H1 (cell line): Measurements from ENCODE around the gene IRF8. TPM values are rescaled to one million over a fixed set of nuclear protein-coding genes. Genes with fewer than 3 reads are reported as not detected.

Experiments used
- CTCF ChIA-PET: fragments of 300-600 bp; sonication (Branson Sonifier 250); formaldehyde crosslinking; loops from one replicate; lab custom pipeline; 2021; ENCODE audit not compliant: partially characterized antibody; lab: Charles Lee
- POLR2A ChIA-PET: fragments of 300-600 bp; sonication (Branson Sonifier 250); formaldehyde crosslinking; loops from one replicate; lab custom pipeline; 2021; ENCODE audit warnings: inconsistent platforms; ENCODE audit not compliant: partially characterized antibody; lab: Charles Lee
- DNase-seq, 2 experiments: peaks; one replicate each; pipeline versions ENCODE4 v3.0.0 to v3.0.0-alpha.2; 2010 to 2022; ENCODE audit warnings: low spot score in 2 of 2, low read depth in 1 of 2, mixed read lengths in 1 of 2
- FAIRE-seq: peaks from 2 replicates; lab custom pipeline; 2011; peaks lifted over from hg19 to GRCh38; lab: Jason Lieb, UNC
- H2AFZ ChIP-seq: 2 replicates; pipeline ENCODE4 v1.8.1; 2012; ENCODE audit warnings: low read length, inconsistent platforms
- H2AK5ac ChIP-seq: 2 replicates; pipeline ENCODE4 v1.6.1; 2013; ENCODE audit warnings: low read depth, low read length
- H2BK120ac ChIP-seq: replicated peaks from 2 replicates; pipeline ENCODE3; 2013; ENCODE audit warnings: low read depth, low read length, inconsistent platforms
- H2BK12ac ChIP-seq: 2 replicates; pipeline ENCODE4 v1.6.1; 2013; ENCODE audit warnings: low read depth, low read length
- H2BK15ac ChIP-seq: 2 replicates; pipeline ENCODE4 v1.6.1; 2013; ENCODE audit warnings: low read length
- H2BK20ac ChIP-seq: 2 replicates; pipeline ENCODE4 v1.6.1; 2013; ENCODE audit warnings: low read length
- H2BK5ac ChIP-seq: 2 replicates; pipeline ENCODE4 v1.6.1; 2013; ENCODE audit warnings: low read depth, low read length
- H3K14ac ChIP-seq: 2 replicates; pipeline ENCODE4 v1.6.1; 2013; ENCODE audit warnings: inconsistent platforms; ENCODE audit not compliant: insufficient read length
- H3K18ac ChIP-seq: 2 replicates; pipeline ENCODE4 v1.6.1; 2013; ENCODE audit warnings: low read length; ENCODE audit errors: extremely low read depth
- H3K23ac ChIP-seq: 2 replicates; pipeline ENCODE4 v1.6.1; 2013; ENCODE audit warnings: inconsistent platforms; ENCODE audit not compliant: insufficient read length
- H3K23me2 ChIP-seq: 2 replicates; pipeline ENCODE4 v1.6.1; 2013; ENCODE audit warnings: low read depth, low read length
- H3K27ac ChIP-seq: 2 replicates; pipeline ENCODE4 v1.6.1; 2011; ENCODE audit warnings: low read depth, low read length, inconsistent platforms
- H3K27me3 ChIP-seq, 4 experiments: replicated peaks in 1 of 4; 1 replicate in 1 of 4; 2 replicates in 3 of 4; pipeline versions ENCODE4 v1.6.1 to v1.8.1; 2011 to 2013; ENCODE audit warnings: low read length in 3 of 4, mild to moderate bottlenecking in 3 of 4, inconsistent platforms in 2 of 4, mixed read lengths in 2 of 4, moderate library complexity in 1 of 4; ENCODE audit not compliant: control insufficient read depth in 3 of 4, insufficient read depth in 3 of 4; ENCODE audit errors: extremely low read depth in 1 of 4
- H3K36me3 ChIP-seq, 4 experiments: 2 replicates each; pipeline versions ENCODE4 v1.6.1 to v1.8.1; 2011 to 2013; ENCODE audit warnings: mild to moderate bottlenecking in 4 of 4, low read length in 3 of 4, moderate library complexity in 2 of 4, control low read depth in 1 of 4, inconsistent platforms in 1 of 4; ENCODE audit not compliant: insufficient read depth in 4 of 4, control insufficient read depth in 2 of 4
- H3K4ac ChIP-seq: replicated peaks from 2 replicates; pipeline ENCODE3; 2013; ENCODE audit warnings: low read length, low read depth, mixed read lengths, inconsistent platforms; ENCODE audit not compliant: insufficient read length
- H3K4me1 ChIP-seq, 4 experiments: replicated peaks in 1 of 4; 1 replicate in 1 of 4; 2 replicates in 3 of 4; pipeline versions ENCODE4 v1.6.1 to v1.8.1; 2011 to 2013; ENCODE audit warnings: low read length in 3 of 4, inconsistent platforms in 2 of 4, mixed read lengths in 1 of 4; ENCODE audit not compliant: insufficient read depth in 4 of 4, control insufficient read depth in 3 of 4
- H3K4me2 ChIP-seq, 2 experiments: 2 replicates each; pipeline versions ENCODE4 v1.6.1 to v1.8.1; 2011 to 2013; ENCODE audit warnings: low read depth in 2 of 2, low read length in 2 of 2, control low read depth in 1 of 2, inconsistent platforms in 1 of 2, mild to moderate bottlenecking in 1 of 2; ENCODE audit not compliant: insufficient read depth in 1 of 2
- H3K4me3 ChIP-seq, 4 experiments: fragments of 200-600, 300-600 bp in 1 of 4; sonication (generic), shearing (Covaris generic), sonication (Bioruptor Twin) in 1 of 4; 2 replicates each; pipeline versions ENCODE4 v1.5.1 to v1.8.1; 2011 to 2016; ENCODE audit warnings: low read length in 4 of 4, low read depth in 3 of 4, control low read depth in 2 of 4, inconsistent platforms in 2 of 4, mild to moderate bottlenecking in 2 of 4, mixed read lengths in 1 of 4, moderate library complexity in 1 of 4; ENCODE audit not compliant: insufficient read depth in 2 of 4; ENCODE audit errors: extremely low read depth in 1 of 4
- H3K56ac ChIP-seq: replicated peaks from 2 replicates; pipeline ENCODE3; 2013; ENCODE audit warnings: low read depth, mild to moderate bottlenecking, mixed read lengths, low read length, inconsistent platforms; ENCODE audit not compliant: insufficient read length
- H3K79me1 ChIP-seq: 2 replicates; pipeline ENCODE4 v1.6.1; 2013; ENCODE audit warnings: low read depth, low read length, control low read depth
- H3K79me2 ChIP-seq, 2 experiments: 2 replicates each; pipeline versions ENCODE4 v1.6.1 to v1.8.1; 2012 to 2013; ENCODE audit warnings: low read length in 2 of 2, mild to moderate bottlenecking in 2 of 2, inconsistent platforms in 1 of 2; ENCODE audit not compliant: insufficient read depth in 2 of 2, control insufficient read depth in 1 of 2
- H3K9ac ChIP-seq, 4 experiments: replicated peaks in 1 of 4; 1 replicate in 1 of 4; 2 replicates in 3 of 4; pipeline versions ENCODE4 v1.6.1 to v1.8.1; 2011 to 2013; ENCODE audit warnings: low read depth in 3 of 4, low read length in 3 of 4, control low read depth in 2 of 4, mild to moderate bottlenecking in 2 of 4, moderate library complexity in 2 of 4, inconsistent platforms in 1 of 4; ENCODE audit errors: extremely low read depth in 1 of 4
- H3K9me3 ChIP-seq, 2 experiments: 2 replicates each; pipeline versions ENCODE4 v1.6.1 to v1.8.1; 2012 to 2013; ENCODE audit warnings: mild to moderate bottlenecking in 2 of 2, moderate library complexity in 2 of 2, control low read depth in 1 of 2, inconsistent platforms in 1 of 2, low read depth in 1 of 2, low read length in 1 of 2, mixed read lengths in 1 of 2; ENCODE audit not compliant: insufficient read depth in 2 of 2
- H4K20me1 ChIP-seq, 2 experiments: replicated peaks in 1 of 2; 2 replicates each; pipeline versions ENCODE3 to v1.8.1; 2011 to 2013; ENCODE audit warnings: inconsistent platforms in 2 of 2, low read length in 2 of 2, mild to moderate bottlenecking in 1 of 2; ENCODE audit not compliant: insufficient read depth in 2 of 2, control insufficient read depth in 1 of 2
- H4K5ac ChIP-seq: 2 replicates; pipeline ENCODE4 v1.6.1; 2013; ENCODE audit warnings: low read length, low read depth, mixed read lengths, inconsistent platforms; ENCODE audit not compliant: insufficient read length
- H4K8ac ChIP-seq: 2 replicates; pipeline ENCODE4 v1.8.0; 2013; ENCODE audit warnings: mild to moderate bottlenecking, moderate library complexity, low read length, inconsistent platforms; ENCODE audit not compliant: insufficient read depth; ENCODE audit errors: extremely low read depth
- H4K91ac ChIP-seq: replicated peaks from 2 replicates; pipeline ENCODE3; 2013; ENCODE audit warnings: low read length, mixed read lengths, inconsistent platforms; ENCODE audit not compliant: insufficient read length
- CHD1 ChIP-seq: IDR thresholded peaks from 2 replicates; pipeline ENCODE4 v1.6.1; 2012; ENCODE audit warnings: low read depth, low read length, improper control_type of control experiment
- whole genome bisulfite sequencing, 2 experiments: shearing (Covaris generic) in 1 of 2; methylation state at CpG; one replicate each; pipeline versions ENCODE4 v1.1.6 to v1.1.7; 2013 to 2015; ENCODE audit warnings: low lambda C conversion rate in 2 of 2, mixed read lengths in 2 of 2, inconsistent platforms in 1 of 2, low coverage in 1 of 2, missing lambda C conversion rate in 1 of 2; ENCODE audit not compliant: insufficient replicate concordance in 2 of 2, insufficient coverage in 1 of 2, insufficient read length in 1 of 2; ENCODE audit errors: extremely low coverage in 1 of 2, missing lambda C conversion rate in 1 of 2; 5-methylcytosine and 5-hydroxymethylcytosine counted together
- polyA plus RNA-seq, 7 experiments: library from polyadenylated mRNA; depleted of rRNA in 3 of 7; stranded (reverse) in 5 of 7; unstranded in 2 of 7; fragments of >200 nt in 5 of 7; fragments of 200-250 nt in 2 of 7; gene quantifications; 1 replicate in 5 of 7; 2 replicates in 1 of 7; 4 replicates in 1 of 7; pipeline versions ENCODE4 v1.2.1 to v1.2.3, GENCODE V29; 2011 to 2013; ENCODE audit warnings: missing spikeins in 2 of 7, mixed read lengths in 2 of 7
- total RNA-seq: library from RNA; stranded (reverse); fragmentation: NEBNext Ultra II Directional; extraction: Animal tissue kit (Norgen Biotek cat#: 25700); gene quantifications from 2 replicates; pipeline ENCODE4 v1.2.1, GENCODE V29; 2021

Gene IRF8
- total and polyA plus RNA-seq, 2 of the 8 experiments (the other 6 are each of a cell fraction or from before 2014, with no cell fraction given): 0.35 to 2.0 TPM

GRCh38 chr16:85867189-85867588 is 31.8 kb upstream of the IRF8 start:
- H3K4ac ChIP-seq: no peak overlapping the region
- H2BK20ac ChIP-seq: no peak overlapping the region
- no peak overlapping the region for H3K9ac ChIP-seq
- H2BK120ac ChIP-seq: no peak overlapping the region
- H3K27me3 ChIP-seq: no peaks in the 10 kb centered on the region; a peak in 1 of 7 replicates
- no peaks in the 10 kb centered on the region for H4K20me1 ChIP-seq
- DNase-seq: no peak
- no peak overlapping the region for H4K91ac ChIP-seq
- no peak overlapping the region for H3K56ac ChIP-seq
- peaks cover 0 to 5% (median 2%) of the 10 kb centered on the region in 4 experiments; a peak in 4 of 7 replicates for H3K4me1 ChIP-seq
- POLR2A ChIA-PET: no interaction called here
- no peak for TF ChIP-seq CHD1
- H3K23ac ChIP-seq: no peak overlapping the region
- no peak overlapping the region for H4K5ac ChIP-seq
- no peak overlapping the region for H3K18ac ChIP-seq
- H3K79me1 ChIP-seq: no peaks in the 10 kb centered on the region
- H2AK5ac ChIP-seq: no peak overlapping the region
- H3K27ac ChIP-seq: no peak overlapping the region
- no peak overlapping the region for H3K4me2 ChIP-seq
- WGBS, 2 experiments: 89% methylated on average over 2 of the region's 2 CpGs; no CpG with 5 or more reads in 1 of the 2 experiments
- no peak overlapping the region for H3K4me3 ChIP-seq
- no peak overlapping the region for H2BK12ac ChIP-seq
- no peaks in the 10 kb centered on the region for H3K79me2 ChIP-seq
- CTCF ChIA-PET: no interaction called here
- no peak overlapping the region for H2AFZ ChIP-seq
- no peak for FAIRE-seq
- no peaks in the 10 kb centered on the region for H3K36me3 ChIP-seq
- no peak overlapping the region for H2BK5ac ChIP-seq
- H3K9me3 ChIP-seq: peaks cover 3 to 4% of the 10 kb centered on the region in 2 experiments; a peak in 2 of 4 replicates
- no peaks in the 10 kb centered on the region for H3K23me2 ChIP-seq
- no peak overlapping the region for H3K14ac ChIP-seq
- H2BK15ac ChIP-seq: no peak overlapping the region
- no peak overlapping the region for H4K8ac ChIP-seq
